ENCODE measurements around the gene DUOXA1. TPM values are rescaled to one million over a fixed set of nuclear protein-coding genes. Genes with fewer than 3 reads are reported as not detected.

DUOXA1 gene
- total RNA-seq, 4 donors from 2014 or later, result 1.1 to 7.5 (median 1.9) TPM

GRCh38 chr15:45114076-45114750, 15.5 kb downstream of the DUOXA1 start, which contains the start of the genes DUOX2 and DUOXA2:
TSS of gene DUOX2 (minus strand) at chr15:45114172. CDS start at chr15:45113411, 761 bp downstream.
TSS of gene DUOXA2 (plus strand) at chr15:45114326. CDS start at chr15:45114606, 280 bp downstream.
- TF ChIP-seq EP300 (IDR thresholded peaks at IDR 0.05), result no peak
- Histone ChIP-seq H3K27me3 (peaks cover 8 to 88% of the 10 kb centered on the region in 2 donors), H3K27ac (no peak within 1 kb of the TSS), H3K36me3 (no peaks in the 10 kb centered on the region), H3K4me1 (peaks cover 0 to 57% (median 29%) of the 10 kb centered on the region in 4 donors), H3K4me3 (peak within 1 kb of the TSS in 1 of 4 donors; percentile 8), H3K9me3 (no peaks in the 10 kb centered on the region)
- DNase-seq (ENCODE audit: low spot score in 2 of 2), result no peak
- WGBS, 2 donors, result 1 to 2% methylated on average over 42 of the region's 42 CpGs

DNA sequence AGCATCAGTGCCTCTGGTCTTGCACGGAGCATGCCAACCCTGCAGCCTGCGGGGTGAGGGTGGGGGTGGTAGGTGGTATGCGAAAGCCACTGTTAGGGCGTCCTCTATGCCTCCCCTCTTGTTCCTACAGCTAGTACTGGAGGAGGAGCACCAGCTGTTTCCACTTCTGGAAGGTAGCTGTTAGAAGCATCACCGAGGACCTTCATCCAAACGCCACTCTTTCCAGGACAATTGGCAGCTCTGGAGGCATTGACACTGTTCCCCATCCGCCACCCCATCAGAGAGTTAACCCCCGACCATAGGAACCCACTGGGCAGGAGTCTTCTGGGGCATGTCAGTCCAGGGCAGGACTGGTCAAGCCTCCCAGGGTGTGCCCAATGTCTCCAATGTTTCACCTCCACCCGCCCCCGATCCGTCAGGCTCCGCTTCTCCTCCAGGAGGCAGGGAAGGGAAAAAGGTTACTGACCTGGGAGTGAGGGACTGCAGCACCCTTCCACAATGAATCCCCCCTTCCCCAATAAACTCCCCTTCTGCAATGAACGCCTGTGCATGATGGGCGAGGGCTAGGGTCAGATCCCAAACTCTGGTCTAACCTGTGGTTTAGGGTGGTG, 16.2 kb downstream of the DUOXA1 start:
- H3K27ac ChIP-seq, result no peak overlapping the region
- no peak for DNase-seq (ENCODE audit: low spot score in 2 of 2)
- no peaks in the 10 kb centered on the region for H3K9me3 ChIP-seq
- peak overlapping the region in 1 of 4 donors; percentile 8 for H3K4me3 ChIP-seq
- no peaks in the 10 kb centered on the region for H3K36me3 ChIP-seq
- peaks cover 0 to 57% (median 29%) of the 10 kb centered on the region in 4 donors for H3K4me1 ChIP-seq
- peaks cover 8 to 89% of the 10 kb centered on the region in 2 donors for H3K27me3 ChIP-seq
- 7 to 11% methylated on average over 9 to 14 of the region's 14 CpGs for WGBS, 2 donors
- TF ChIP-seq, protein P1, sequence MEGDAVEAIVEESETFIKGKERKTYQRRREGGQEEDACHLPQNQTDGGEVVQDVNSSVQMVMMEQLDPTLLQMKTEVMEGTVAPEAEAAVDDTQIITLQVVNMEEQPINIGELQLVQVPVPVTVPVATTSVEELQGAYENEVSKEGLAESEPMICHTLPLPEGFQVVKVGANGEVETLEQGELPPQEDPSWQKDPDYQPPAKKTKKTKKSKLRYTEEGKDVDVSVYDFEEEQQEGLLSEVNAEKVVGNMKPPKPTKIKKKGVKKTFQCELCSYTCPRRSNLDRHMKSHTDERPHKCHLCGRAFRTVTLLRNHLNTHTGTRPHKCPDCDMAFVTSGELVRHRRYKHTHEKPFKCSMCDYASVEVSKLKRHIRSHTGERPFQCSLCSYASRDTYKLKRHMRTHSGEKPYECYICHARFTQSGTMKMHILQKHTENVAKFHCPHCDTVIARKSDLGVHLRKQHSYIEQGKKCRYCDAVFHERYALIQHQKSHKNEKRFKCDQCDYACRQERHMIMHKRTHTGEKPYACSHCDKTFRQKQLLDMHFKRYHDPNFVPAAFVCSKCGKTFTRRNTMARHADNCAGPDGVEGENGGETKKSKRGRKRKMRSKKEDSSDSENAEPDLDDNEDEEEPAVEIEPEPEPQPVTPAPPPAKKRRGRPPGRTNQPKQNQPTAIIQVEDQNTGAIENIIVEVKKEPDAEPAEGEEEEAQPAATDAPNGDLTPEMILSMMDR (IDR thresholded peaks at IDR 0.05), result no peak
- no peak for TF ChIP-seq POLR2A (IDR thresholded peaks at IDR 0.05)
- no peak for TF ChIP-seq EP300 (IDR thresholded peaks at IDR 0.05)

GRCh38 chr15:45112591-45113379, 16.9 kb downstream of the DUOXA1 start:
- peaks cover 0 to 52% (median 28%) of the 10 kb centered on the region in 4 donors for H3K4me1 ChIP-seq
- H3K4me3 ChIP-seq, result peak overlapping the region in 2 of 4 donors; percentile 8 to 17
- TF ChIP-seq POLR2A (IDR thresholded peaks at IDR 0.05), result no peak
- TF ChIP-seq EP300 (IDR thresholded peaks at IDR 0.05), result no peak
- TF ChIP-seq, protein P1 (IDR thresholded peaks at IDR 0.05), result no peak
- H3K27ac ChIP-seq, result no peak overlapping the region
- no peaks in the 10 kb centered on the region for H3K9me3 ChIP-seq
- WGBS, 2 donors, result 2 to 3% methylated on average over 30 to 33 of the region's 58 CpGs
- DNase-seq (ENCODE audit: low spot score in 2 of 2), result no peak
- no peaks in the 10 kb centered on the region for H3K36me3 ChIP-seq
- H3K27me3 ChIP-seq, result peaks cover 8 to 94% of the 10 kb centered on the region in 2 donors

DNA sequence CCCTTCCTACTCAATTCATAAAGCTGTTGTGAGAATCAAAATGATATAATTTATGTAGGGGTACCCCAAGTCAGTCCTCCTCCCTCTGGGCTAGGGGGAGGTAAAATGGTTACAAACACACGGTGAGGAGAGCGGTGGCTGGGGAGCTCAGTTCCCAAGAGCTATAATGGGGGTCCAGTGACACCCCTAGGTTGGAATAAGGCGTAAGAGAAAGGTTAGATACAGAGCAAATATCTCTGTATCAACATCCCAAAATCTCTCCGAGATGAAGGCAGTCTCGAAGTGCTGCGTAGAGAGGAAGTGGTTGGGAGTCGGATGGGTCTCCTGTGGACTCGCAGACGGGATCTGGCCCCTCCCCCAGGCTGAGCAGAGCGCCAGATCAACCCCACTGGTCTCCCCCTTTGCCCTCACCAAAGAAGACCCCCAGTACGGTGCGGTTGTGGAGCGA, 17.5 kb downstream of the DUOXA1 start:
- H3K36me3 ChIP-seq, result no peaks in the 10 kb centered on the region
- peak overlapping the region in 2 of 4 donors; percentile 8 to 17 for H3K4me3 ChIP-seq
- H3K4me1 ChIP-seq, result peaks cover 0 to 46% (median 26%) of the 10 kb centered on the region in 4 donors
- H3K9me3 ChIP-seq, result no peaks in the 10 kb centered on the region
- DNase-seq (ENCODE audit: low spot score in 2 of 2), result no peak
- TF ChIP-seq POLR2A (IDR thresholded peaks at IDR 0.05), result no peak
- TF ChIP-seq, protein P1 (IDR thresholded peaks at IDR 0.05), result no peak
- TF ChIP-seq EP300 (IDR thresholded peaks at IDR 0.05), result no peak
- peaks cover 5 to 88% of the 10 kb centered on the region in 2 donors for H3K27me3 ChIP-seq
- no peak overlapping the region for H3K27ac ChIP-seq
- 3 to 7% methylated on average over 12 to 13 of the region's 13 CpGs for WGBS, 2 donors

- WGBS, 2 donors, result 7% methylated on average over 24 to 51 of the region's 71 CpGs
- H3K36me3 ChIP-seq, result no peaks in the 10 kb centered on the region
- H3K4me1 ChIP-seq, result peaks cover 0 to 40% (median 20%) of the 10 kb centered on the region in 4 donors
- no peaks in the 10 kb centered on the region for H3K9me3 ChIP-seq
- no peak for TF ChIP-seq POLR2A (IDR thresholded peaks at IDR 0.05)
- TF ChIP-seq, protein P1 (IDR thresholded peaks at IDR 0.05), result no peak
- TF ChIP-seq EP300 (IDR thresholded peaks at IDR 0.05), result no peak
- peaks cover 2 to 82% of the 10 kb centered on the region in 2 donors for H3K27me3 ChIP-seq
- H3K27ac ChIP-seq, result no peak overlapping the region
- DNase-seq (ENCODE audit: low spot score in 2 of 2), result no peak
- no peak overlapping the region for H3K4me3 ChIP-seq
Observed at GRCh38 chr15:45111390-45112142, 18.1 kb downstream of the DUOXA1 start.

Measured in tibial nerve (tissue), 4 donors.